Stomach (tissue), 4 donors: Measurements from ENCODE around the gene ZFHX3.

Experiments
- POLR2A ChIP-seq, 4 donors: fragments of 450-650 bp; IDR thresholded peaks; one replicate each; pipeline ENCODE4 v1.6.1; 2016; ENCODE audit warnings: antibody characterized with exemption in 4 of 4, control low read depth in 2 of 4, mild to moderate bottlenecking in 1 of 4, moderate library complexity in 1 of 4
- POLR2AphosphoS5 ChIP-seq, 3 donors: sonication (generic); formaldehyde crosslinking; IDR thresholded peaks; one replicate each; pipeline ENCODE4 v1.6.1; 2016; ENCODE audit warnings: antibody characterized with exemption in 3 of 3
- TF ChIP-seq, protein P1 (sequence below), 7 experiments: fragments of 450-650 bp in 4 of 7; fragments of 200-600 bp in 3 of 7; sonication (generic) in 3 of 7; IDR thresholded peaks; one replicate each; pipeline ENCODE4 v1.5.1; 2016 to 2019; ENCODE audit warnings: antibody characterized with exemption in 7 of 7, control low read depth in 2 of 7, mild to moderate bottlenecking in 1 of 7

DNA sequence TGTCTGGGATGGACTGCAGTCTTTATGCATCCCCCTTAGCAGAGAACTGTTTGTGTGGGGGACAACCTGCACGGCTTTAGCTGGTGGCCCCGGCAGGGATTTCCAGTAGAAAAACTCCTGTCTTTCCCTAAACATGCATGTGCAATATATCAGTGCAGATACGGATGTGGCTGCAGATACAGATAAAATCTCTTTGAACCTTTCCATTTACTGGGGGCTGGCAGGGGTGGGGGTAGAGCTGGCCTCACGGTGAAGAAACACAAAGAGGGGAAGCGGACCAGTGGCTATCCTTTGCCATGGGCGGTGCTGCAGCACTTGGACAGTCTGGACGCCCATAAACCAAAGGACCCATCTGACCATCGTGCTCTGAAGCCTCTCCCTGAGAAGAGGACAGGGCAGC is 201.3 kb downstream of the ZFHX3 start:
- TF ChIP-seq, protein P1, sequence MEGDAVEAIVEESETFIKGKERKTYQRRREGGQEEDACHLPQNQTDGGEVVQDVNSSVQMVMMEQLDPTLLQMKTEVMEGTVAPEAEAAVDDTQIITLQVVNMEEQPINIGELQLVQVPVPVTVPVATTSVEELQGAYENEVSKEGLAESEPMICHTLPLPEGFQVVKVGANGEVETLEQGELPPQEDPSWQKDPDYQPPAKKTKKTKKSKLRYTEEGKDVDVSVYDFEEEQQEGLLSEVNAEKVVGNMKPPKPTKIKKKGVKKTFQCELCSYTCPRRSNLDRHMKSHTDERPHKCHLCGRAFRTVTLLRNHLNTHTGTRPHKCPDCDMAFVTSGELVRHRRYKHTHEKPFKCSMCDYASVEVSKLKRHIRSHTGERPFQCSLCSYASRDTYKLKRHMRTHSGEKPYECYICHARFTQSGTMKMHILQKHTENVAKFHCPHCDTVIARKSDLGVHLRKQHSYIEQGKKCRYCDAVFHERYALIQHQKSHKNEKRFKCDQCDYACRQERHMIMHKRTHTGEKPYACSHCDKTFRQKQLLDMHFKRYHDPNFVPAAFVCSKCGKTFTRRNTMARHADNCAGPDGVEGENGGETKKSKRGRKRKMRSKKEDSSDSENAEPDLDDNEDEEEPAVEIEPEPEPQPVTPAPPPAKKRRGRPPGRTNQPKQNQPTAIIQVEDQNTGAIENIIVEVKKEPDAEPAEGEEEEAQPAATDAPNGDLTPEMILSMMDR (IDR thresholded peaks at IDR 0.05): no peak
- no peak for TF ChIP-seq POLR2AphosphoS5 (IDR thresholded peaks at IDR 0.05)
- no peak for TF ChIP-seq POLR2A (IDR thresholded peaks at IDR 0.05)
